Measurements from ENCODE around the gene SLC7A8.

GRCh38 chr14:23177181-23177580 is 6.3 kb downstream of the SLC7A8 start:
- TF ChIP-seq CTCF (IDR thresholded peaks at IDR 0.05) (no peak), EZH2 (IDR thresholded peaks at IDR 0.05; ENCODE audit: borderline replicate concordance, insufficient read depth, low read depth, low read length, poor library complexity, severe bottlenecking) (no peak)

All from B cell (primary cell).